NCI-H1417 treated with DMSO at 0.1 percent for 48 hours (cell line): Measurements from ENCODE around the gene EFCAB6.

Source experiments
- DNase-seq: peaks from one replicate; lab custom pipeline; 2025; lab: John Stamatoyannopoulos, UW

The EFCAB6 gene

DNA sequence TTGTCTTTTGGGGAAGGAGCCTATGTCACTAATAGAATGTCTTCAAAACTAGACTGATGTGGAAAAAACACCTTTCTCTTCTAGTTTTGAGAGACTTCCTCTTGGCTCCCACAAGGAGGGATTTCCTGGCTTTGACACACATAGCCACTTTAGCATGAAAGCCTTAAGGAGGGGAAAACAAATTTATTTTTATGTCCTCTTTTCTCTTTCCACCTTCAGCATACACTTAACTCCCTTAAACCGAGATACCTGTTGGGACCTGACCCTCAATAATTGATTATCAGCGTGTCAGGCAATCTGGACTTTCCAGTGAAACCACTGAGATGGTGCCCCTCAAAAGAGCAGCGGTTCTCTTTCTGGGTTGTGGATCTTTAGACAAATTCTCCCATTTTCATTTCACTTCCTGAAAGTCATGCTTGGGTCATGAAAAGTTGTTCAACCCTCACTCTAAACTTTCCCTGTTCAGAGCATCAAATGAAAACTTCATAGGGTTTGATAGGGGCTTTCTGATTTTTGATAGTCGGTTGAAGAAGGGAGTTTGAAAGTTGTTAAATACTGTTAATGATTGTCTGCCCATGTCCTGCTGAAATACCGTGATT is 9.1 kb downstream of the EFCAB6 start:
- no peak for DNase-seq

GRCh38 chr22:43800970-43801369 is 11.1 kb downstream of the EFCAB6 start:
- DNase-seq: no peak

DNA sequence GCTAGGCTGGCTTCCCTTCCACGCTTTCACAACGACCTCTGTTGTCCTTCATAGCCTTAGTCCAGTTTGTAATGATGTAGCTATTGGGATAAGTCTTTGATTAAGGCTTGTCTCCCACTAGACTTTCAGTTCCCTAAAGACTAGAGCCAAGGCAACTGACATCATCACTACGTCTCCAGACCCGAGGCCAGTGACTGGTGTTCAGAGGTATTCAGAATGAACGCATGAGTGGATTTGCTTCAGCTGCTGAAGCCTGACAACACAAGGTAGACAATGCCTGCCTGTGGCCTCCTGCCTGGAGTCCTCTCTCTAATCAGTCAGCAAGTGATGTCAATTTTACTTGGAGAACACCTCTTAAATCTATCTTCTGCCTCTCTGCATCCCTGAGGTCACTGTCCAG is 13.6 kb downstream of the EFCAB6 start:
- no peak for DNase-seq

DNA sequence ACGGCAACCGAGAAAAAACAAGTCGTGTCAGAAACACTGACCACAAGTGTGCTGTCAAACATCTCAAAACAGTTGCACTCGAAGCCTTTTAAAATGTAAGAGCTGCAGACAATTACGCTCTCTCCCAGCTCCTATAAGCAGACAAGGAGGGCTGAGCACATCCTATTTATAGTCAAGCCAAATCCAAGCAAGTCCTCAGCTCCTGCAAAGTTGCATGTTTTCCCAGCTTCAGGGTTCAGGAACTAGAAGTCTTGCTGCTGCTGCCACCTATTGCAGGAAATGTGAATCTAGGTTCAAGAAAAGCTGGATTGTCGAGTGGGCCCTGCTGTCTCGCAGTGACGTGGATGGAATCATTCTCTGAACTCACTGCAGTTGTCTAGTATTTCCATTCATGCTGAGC is 15.5 kb downstream of the EFCAB6 start:
- no peak for DNase-seq

DNA sequence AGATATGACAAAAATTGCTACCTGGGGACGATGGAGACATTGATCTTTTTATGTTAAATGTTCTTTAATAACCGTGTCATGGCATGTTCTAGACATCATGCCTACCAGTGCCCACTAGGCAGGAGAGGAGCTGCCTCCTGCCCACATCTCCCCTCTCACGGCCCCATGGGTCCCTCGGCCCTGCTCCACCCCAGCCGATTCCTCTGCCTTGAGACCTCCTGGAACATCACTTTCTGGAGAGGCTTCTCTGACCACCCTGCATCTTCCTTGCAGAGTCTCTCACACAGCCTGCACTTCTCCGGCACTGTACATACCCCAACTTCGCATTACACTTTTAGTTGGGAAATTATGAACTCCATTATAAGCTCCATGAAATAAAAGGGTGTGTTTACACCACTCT is 16.8 kb downstream of the EFCAB6 start:
- DNase-seq: no peak

DNA sequence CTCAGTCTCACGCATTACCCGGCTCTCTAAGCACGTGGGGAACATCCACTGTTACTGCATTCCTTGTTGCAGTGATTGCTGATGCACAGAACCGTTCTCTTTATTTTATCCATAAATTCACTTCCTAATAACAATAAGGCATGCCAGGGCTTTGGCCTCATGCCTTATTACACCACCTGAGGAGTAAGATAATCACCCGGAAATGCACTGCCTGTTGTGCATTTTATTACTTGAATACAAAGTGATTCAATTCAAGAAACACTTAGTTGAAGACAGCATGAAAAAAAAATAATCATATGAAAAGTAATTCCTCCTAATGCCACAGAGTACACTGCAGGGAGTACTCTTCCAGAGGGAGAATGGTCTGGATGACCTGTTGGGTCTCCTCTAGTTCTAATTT is 19.2 kb downstream of the EFCAB6 start:
- no peak for DNase-seq

GRCh38 chr22:43789452-43789851 is 22.7 kb downstream of the EFCAB6 start:
- no peak for DNase-seq

DNA sequence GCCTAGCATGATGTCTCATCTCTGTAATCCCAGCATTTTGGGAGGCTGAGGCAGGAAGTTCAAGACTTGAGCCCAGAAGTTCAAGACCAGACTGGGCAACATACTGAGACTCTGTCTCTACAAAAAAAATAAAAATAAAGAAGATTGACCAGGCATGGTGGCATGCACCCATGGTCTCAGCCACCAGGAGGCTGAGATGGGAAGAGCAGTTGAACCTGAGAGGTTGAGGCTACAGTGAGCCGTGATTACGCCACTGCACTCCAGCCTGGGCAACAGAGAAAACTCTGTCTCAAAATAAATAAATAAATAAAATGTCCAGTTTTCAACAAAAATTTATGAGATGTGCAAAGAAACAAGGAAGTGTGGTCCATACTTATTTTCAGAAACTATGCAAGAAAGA is 28.3 kb downstream of the EFCAB6 start:
- DNase-seq: no peak

GRCh38 chr22:43782448-43782847 is 29.7 kb downstream of the EFCAB6 start:
- no peak for DNase-seq

DNA sequence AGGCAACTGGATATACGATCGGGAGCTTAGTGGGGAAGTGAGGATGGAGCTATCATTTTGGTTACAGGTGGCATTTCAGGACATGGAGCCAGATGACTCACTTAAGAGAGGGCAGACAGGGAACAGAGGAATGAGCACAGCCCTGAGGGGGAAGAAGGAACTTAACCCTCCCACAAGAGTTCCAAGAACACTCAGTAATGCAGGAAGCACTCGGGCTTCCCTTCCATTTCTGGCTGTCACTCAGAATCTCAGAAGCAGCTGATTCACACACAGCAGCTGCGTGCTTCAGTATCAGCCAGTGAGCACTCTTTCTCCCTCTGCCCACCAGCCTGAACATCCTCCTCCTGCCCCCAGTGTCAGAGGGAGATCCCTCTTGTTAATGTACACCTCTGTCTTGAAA is 34.8 kb downstream of the EFCAB6 start:
- DNase-seq: no peak

- DNase-seq: no peak
Observed at GRCh38 chr22:43776081-43776670, 35.9 kb downstream of the EFCAB6 start.

- DNase-seq: no peak
Observed at GRCh38 chr22:43774318-43774915, 37.7 kb downstream of the EFCAB6 start.

DNA sequence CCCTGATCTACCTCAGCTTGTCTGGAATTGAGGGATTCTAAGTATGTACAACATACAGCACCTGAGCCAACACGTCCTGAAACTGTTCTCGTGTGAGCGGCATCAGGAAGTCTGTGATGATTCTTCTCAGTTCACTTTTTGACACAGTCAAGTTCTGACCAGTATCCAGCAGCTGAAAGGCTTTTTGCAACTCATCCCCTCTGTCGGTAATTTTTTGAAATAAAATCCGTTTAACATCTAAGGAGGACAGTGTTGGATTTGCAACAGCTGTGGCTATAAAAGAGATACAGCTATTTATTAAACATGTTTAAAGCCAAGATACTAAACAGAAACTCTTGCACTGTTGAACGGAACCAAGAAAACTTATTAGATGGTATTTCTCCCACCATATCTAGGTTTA is 39.3 kb downstream of the EFCAB6 start:
- DNase-seq: no peak

- no peak for DNase-seq
Observed at GRCh38 chr22:43755452-43755851, 56.7 kb downstream of the EFCAB6 start.

- no peak for DNase-seq
Observed at GRCh38 chr22:43755011-43755410, 57.1 kb downstream of the EFCAB6 start.

DNA sequence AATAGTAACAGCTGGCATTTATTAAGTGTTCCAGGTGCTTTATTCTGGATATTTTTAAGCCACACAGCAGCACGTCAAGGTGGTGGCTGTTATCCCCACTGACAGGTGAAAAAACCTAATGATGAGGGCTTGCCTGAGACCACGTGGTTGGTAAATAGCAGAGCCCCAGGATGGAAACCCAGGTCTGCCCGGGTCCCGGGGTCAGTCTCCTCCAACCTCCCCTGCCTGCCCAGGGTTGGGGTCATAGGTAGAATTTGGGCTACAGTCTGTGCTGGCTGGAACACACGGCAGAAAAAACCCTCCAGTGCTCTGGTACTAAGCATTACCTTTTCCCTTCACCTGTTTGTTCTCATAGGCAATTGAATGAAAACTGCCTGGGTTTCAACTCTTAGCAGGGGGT is 57.9 kb downstream of the EFCAB6 start:
- no peak for DNase-seq

DNA sequence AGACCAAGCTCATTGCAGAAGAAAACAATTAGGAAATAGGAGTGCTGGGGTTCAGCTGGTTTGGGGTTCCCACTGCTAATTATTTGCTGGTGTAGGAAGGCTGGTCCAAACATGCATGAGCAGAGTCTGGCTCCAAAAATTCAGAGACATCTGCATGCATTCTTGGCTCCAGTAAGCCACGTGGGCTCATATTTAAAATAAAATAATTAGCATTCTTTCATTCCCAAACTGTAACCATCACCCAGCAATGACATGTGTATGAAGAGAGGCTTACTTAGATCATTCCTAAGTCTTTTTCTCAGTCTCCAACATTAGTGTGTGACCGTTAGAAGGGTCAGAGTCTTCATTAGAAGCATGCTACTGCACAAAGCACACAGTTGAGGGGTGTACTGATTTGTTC is 58.4 kb downstream of the EFCAB6 start:
- DNase-seq: no peak

- DNase-seq: no peak
Observed at GRCh38 chr22:43750751-43751150, 61.4 kb downstream of the EFCAB6 start.

DNA sequence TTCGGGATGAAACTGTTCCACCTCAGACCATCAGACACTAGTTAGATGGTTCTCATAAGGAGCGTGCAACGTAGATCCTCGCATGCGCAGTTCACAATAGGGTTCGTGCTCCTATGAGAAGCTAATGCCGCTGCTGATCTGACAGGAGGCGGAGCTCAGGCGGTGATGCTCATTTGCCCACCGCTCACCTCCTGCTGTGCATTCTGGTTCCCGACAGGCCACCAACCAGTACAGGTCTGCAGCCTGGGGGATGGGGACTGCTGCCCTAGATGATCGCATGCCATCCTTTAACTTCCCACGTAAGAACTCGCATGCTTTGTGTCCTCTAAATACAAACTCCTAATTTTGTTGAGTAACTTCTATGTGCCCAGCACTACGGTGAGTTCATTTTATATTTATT is 62.6 kb downstream of the EFCAB6 start:
- DNase-seq: no peak

GRCh38 chr22:43747877-43748276 is 64.2 kb downstream of the EFCAB6 start:
- DNase-seq: no peak

GRCh38 chr22:43747058-43747457 is 65.0 kb downstream of the EFCAB6 start:
- no peak for DNase-seq

GRCh38 chr22:43745783-43746356 is 66.2 kb downstream of the EFCAB6 start:
- DNase-seq: no peak

GRCh38 chr22:43745411-43745770 is 66.7 kb downstream of the EFCAB6 start:
- DNase-seq: no peak
